Upper lobe of left lung (tissue), 4 donors: ENCODE data around the gene PRR4.

ENCODE experiments used
- EP300 ChIP-seq, 4 donors: sonication (generic); formaldehyde crosslinking; IDR thresholded peaks; one replicate each; pipeline ENCODE4 v1.5.1; 2017; ENCODE audit warnings: antibody characterized with exemption in 4 of 4, control low read depth in 2 of 4
- POLR2AphosphoS5 ChIP-seq, 2 donors: sonication (generic); formaldehyde crosslinking; IDR thresholded peaks; one replicate each; pipeline ENCODE4 v1.5.1; 2017; ENCODE audit warnings: antibody characterized with exemption in 2 of 2
- TF ChIP-seq, protein P1 (sequence below), 6 experiments: fragments of 450-650 bp in 4 of 6; fragments of 200-600 bp in 2 of 6; sonication (generic) in 2 of 6; IDR thresholded peaks; one replicate each; pipeline ENCODE4 v1.5.1; 2016 to 2019; ENCODE audit warnings: antibody characterized with exemption in 6 of 6

DNA sequence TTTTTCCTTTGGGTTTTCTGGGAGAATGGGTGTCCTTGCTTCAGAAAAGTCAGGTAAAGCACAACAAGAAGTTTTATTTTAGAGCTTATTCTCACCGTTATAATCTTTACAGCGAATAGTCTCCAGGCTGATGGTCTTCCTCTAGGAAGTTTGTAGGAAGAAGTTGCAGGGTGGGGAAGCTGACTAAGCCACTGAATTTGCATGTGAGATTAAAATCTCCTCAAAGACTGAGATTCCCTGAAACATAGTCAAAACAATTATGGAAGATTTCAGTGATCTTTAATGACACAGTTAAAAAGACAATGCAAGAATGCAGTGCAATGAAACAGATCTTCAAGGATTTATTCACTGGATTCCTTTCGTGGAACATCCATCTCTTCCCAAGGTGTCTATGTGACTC lies 24.3 kb downstream of the PRR4 start:
- TF ChIP-seq POLR2AphosphoS5 (IDR thresholded peaks at IDR 0.05) (no peak), EP300 (IDR thresholded peaks at IDR 0.05) (no peak)
- TF ChIP-seq, protein P1, sequence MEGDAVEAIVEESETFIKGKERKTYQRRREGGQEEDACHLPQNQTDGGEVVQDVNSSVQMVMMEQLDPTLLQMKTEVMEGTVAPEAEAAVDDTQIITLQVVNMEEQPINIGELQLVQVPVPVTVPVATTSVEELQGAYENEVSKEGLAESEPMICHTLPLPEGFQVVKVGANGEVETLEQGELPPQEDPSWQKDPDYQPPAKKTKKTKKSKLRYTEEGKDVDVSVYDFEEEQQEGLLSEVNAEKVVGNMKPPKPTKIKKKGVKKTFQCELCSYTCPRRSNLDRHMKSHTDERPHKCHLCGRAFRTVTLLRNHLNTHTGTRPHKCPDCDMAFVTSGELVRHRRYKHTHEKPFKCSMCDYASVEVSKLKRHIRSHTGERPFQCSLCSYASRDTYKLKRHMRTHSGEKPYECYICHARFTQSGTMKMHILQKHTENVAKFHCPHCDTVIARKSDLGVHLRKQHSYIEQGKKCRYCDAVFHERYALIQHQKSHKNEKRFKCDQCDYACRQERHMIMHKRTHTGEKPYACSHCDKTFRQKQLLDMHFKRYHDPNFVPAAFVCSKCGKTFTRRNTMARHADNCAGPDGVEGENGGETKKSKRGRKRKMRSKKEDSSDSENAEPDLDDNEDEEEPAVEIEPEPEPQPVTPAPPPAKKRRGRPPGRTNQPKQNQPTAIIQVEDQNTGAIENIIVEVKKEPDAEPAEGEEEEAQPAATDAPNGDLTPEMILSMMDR (IDR thresholded peaks at IDR 0.05): no peak
